ENCODE results near the gene EFHB.
A peak's percentile ranks its signal among the peaks of the same experiment; 100 is the strongest.
"Not testable (repeated sequence)": the region's sequence is repeated elsewhere in the genome, so short reads cannot be mapped to it uniquely, and the experiment has no call there.

EFHB gene

GRCh38 chr3:19934098-19934566, at the start of gene EFHB:
EFHB (minus strand) TSS chr3:19934217; CDS start chr3:19934018, 199 bp downstream.
- DNase-seq (ENCODE audit: low read depth in 2 of 2): no peak

- DNase-seq (ENCODE audit: low read depth in 2 of 2): no peak
These were observed 38.0 kb upstream of the EFHB start for GRCh38 chr3:19972054-19972453.

GRCh38 chr3:19970327-19970726, 36.3 kb upstream of the EFHB start:
- DNase-seq (ENCODE audit: low read depth in 2 of 2): no peak

GRCh38 chr3:19967812-19968211, 33.8 kb upstream of the EFHB start:
- DNase-seq (ENCODE audit: low read depth in 2 of 2): no peak

- DNase-seq (ENCODE audit: low read depth in 2 of 2): no peak
These were observed 33.2 kb upstream of the EFHB start for GRCh38 chr3:19967208-19967607.

GRCh38 chr3:19961960-19962359, 27.9 kb upstream of the EFHB start:
- no peak for DNase-seq (ENCODE audit: low read depth in 2 of 2)

GRCh38 chr3:19960696-19961095, 26.7 kb upstream of the EFHB start:
- DNase-seq (ENCODE audit: low read depth in 2 of 2): no peak

- no peak for DNase-seq (ENCODE audit: low read depth in 2 of 2)
These were observed 25.5 kb upstream of the EFHB start for GRCh38 chr3:19959505-19959904.

- DNase-seq (ENCODE audit: low read depth in 2 of 2): not testable (repeated sequence)
These were observed 23.3 kb upstream of the EFHB start for GRCh38 chr3:19957354-19957753.

- no peak for DNase-seq (ENCODE audit: low read depth in 2 of 2)
These were observed 20.7 kb upstream of the EFHB start for GRCh38 chr3:19954676-19955075.

- DNase-seq (ENCODE audit: low read depth in 2 of 2): no peak
These were observed 16.3 kb upstream of the EFHB start for GRCh38 chr3:19950316-19950715.

- DNase-seq (ENCODE audit: low read depth in 2 of 2): no peak
These were observed 14.2 kb upstream of the EFHB start for GRCh38 chr3:19948226-19948591.

- DNase-seq (ENCODE audit: low read depth in 2 of 2): peak; percentile 26 to 29
These were observed 13.7 kb upstream of the EFHB start for GRCh38 chr3:19947549-19948225.

GRCh38 chr3:19946832-19947548, 13.0 kb upstream of the EFHB start, which contains the start of gene RAB5A:
RAB5A (plus strand) TSS chr3:19947097; CDS start chr3:19950899, 3,802 bp downstream.
- peak; percentile 94 to 96 for DNase-seq (ENCODE audit: low read depth in 2 of 2)

GRCh38 chr3:19945969-19946831, 12.2 kb upstream of the EFHB start:
- no peak for DNase-seq (ENCODE audit: low read depth in 2 of 2)

- no peak for DNase-seq (ENCODE audit: low read depth in 2 of 2)
These were observed 11.5 kb upstream of the EFHB start for GRCh38 chr3:19945534-19945933.

- DNase-seq (ENCODE audit: low read depth in 2 of 2): no peak
These were observed 6.6 kb upstream of the EFHB start for GRCh38 chr3:19940643-19941042.

GRCh38 chr3:19938295-19938627, 4.2 kb upstream of the EFHB start:
- DNase-seq (ENCODE audit: low read depth in 2 of 2): no peak

GRCh38 chr3:19937459-19938294, 3.7 kb upstream of the EFHB start:
- no peak for DNase-seq (ENCODE audit: low read depth in 2 of 2)

GRCh38 chr3:19932422-19932821, 1.6 kb downstream of the EFHB start:
- no peak for DNase-seq (ENCODE audit: low read depth in 2 of 2)

- DNase-seq (ENCODE audit: low read depth in 2 of 2): no peak
These were observed 2.2 kb downstream of the EFHB start for GRCh38 chr3:19931767-19932188.
